HepG2 (cell line): ENCODE results near the gene BABAM1. TPM values are rescaled to one million over a fixed set of nuclear protein-coding genes. Genes with fewer than 3 reads are reported as not detected.

Experiments
- ATF1 ChIP-seq: IDR thresholded peaks from 2 replicates; pipeline ENCODE4 v1.6.1; 2016; ENCODE audit warnings: mild to moderate bottlenecking, control low read depth
- ATF3 ChIP-seq: sonication (generic); formaldehyde crosslinking; IDR thresholded peaks from 2 replicates; pipeline ENCODE4 v1.4.0; 2020; ENCODE audit warnings: missing genetic modification reagents
- CBX5 ChIP-seq: sonication (generic); formaldehyde crosslinking; IDR thresholded peaks from 2 replicates; pipeline ENCODE4 v1.4.0; 2020; ENCODE audit warnings: missing genetic modification reagents, borderline replicate concordance
- CENPBD1 ChIP-seq: sonication (generic); formaldehyde crosslinking; IDR thresholded peaks from 2 replicates; pipeline ENCODE4 v1.8.0; 2022; ENCODE audit warnings: missing genetic modification reagents, low read depth, mild to moderate bottlenecking, borderline replicate concordance
- E2F2 ChIP-seq: sonication (generic); formaldehyde crosslinking; IDR thresholded peaks from 2 replicates; pipeline ENCODE4 v1.4.0; 2020; ENCODE audit warnings: missing genetic modification reagents, borderline replicate concordance
- EHMT2 ChIP-seq: fragments of 200-600 bp; sonication (generic); IDR thresholded peaks from 2 replicates; pipeline ENCODE4 v1.7.0; 2017; ENCODE audit warnings: antibody characterized with exemption, low read depth, low read length, borderline replicate concordance
- GMEB1 ChIP-seq: sonication (generic); formaldehyde crosslinking; IDR thresholded peaks from 2 replicates; pipeline ENCODE4 v1.5.1; 2020; ENCODE audit warnings: missing genetic modification reagents, mild to moderate bottlenecking, borderline replicate concordance
- HCFC1 ChIP-seq: fragments of 150-350 bp; IDR thresholded peaks from 2 replicates; pipeline ENCODE4 v1.6.1; 2014; ENCODE audit warnings: low read depth, low read length
- HDAC2 ChIP-seq: sonication (generic); formaldehyde crosslinking; IDR thresholded peaks from 2 replicates; pipeline ENCODE4 v1.4.0; 2020; ENCODE audit warnings: missing genetic modification reagents
- MAZ ChIP-seq, 2 experiments: sonication (generic) in 1 of 2; formaldehyde crosslinking in 1 of 2; IDR thresholded peaks; 2 replicates each; pipeline versions ENCODE4 v1.5.0 to v1.6.1; 2012 to 2020; ENCODE audit warnings: low read depth in 2 of 2, mild to moderate bottlenecking in 2 of 2, borderline replicate concordance in 1 of 2, improper control_type of control experiment in 1 of 2, low read length in 1 of 2, missing genetic modification reagents in 1 of 2, moderate library complexity in 1 of 2
- MYPOP ChIP-seq: sonication (generic); formaldehyde crosslinking; IDR thresholded peaks from 2 replicates; pipeline ENCODE4 v1.8.1; 2023; ENCODE audit warnings: mild to moderate bottlenecking, moderate library complexity, missing genetic modification reagents
- NFRKB ChIP-seq: fragments of 450-650 bp; IDR thresholded peaks from 2 replicates; pipeline ENCODE4 v1.6.1; 2017
- PRDM4 ChIP-seq: sonication (generic); formaldehyde crosslinking; IDR thresholded peaks from 2 replicates; pipeline ENCODE4 v1.9.0; 2021; ENCODE audit warnings: missing genetic modification reagents, borderline replicate concordance
- SRSF9 ChIP-seq: fragments of 200-400 bp; formaldehyde crosslinking; IDR thresholded peaks from 2 replicates; pipeline ENCODE4 v1.6.1; 2018; ENCODE audit warnings: borderline replicate concordance, mild to moderate bottlenecking, low read depth, low read length; ENCODE audit not compliant: insufficient read depth, poor library complexity, severe bottlenecking
- TEAD3 ChIP-seq: optimal IDR thresholded peaks from 2 replicates; pipeline ENCODE3; 2016; ENCODE audit warnings: borderline replicate concordance
- ZFP36 ChIP-seq: fragments of 150-350 bp; IDR thresholded peaks from 2 replicates; pipeline ENCODE4 v1.6.1; 2018; ENCODE audit warnings: borderline replicate concordance, low read length, low read depth; ENCODE audit not compliant: partially characterized antibody
- ZMYM4 ChIP-seq: sonication (generic); formaldehyde crosslinking; IDR thresholded peaks from 2 replicates; pipeline ENCODE4 v1.8.1; 2023; ENCODE audit warnings: mild to moderate bottlenecking, missing genetic modification reagents
- ZNF335 ChIP-seq: sonication (generic); formaldehyde crosslinking; IDR thresholded peaks from 2 replicates; pipeline ENCODE4 v1.4.0; 2020; ENCODE audit warnings: missing genetic modification reagents
- ZNF33A ChIP-seq: sonication (generic); formaldehyde crosslinking; IDR thresholded peaks from 2 replicates; pipeline ENCODE4 v1.5.1; 2020; ENCODE audit warnings: missing genetic modification reagents, mild to moderate bottlenecking, moderate library complexity, borderline replicate concordance
- ZNF577 ChIP-seq: sonication (generic); formaldehyde crosslinking; IDR thresholded peaks from 2 replicates; pipeline ENCODE4 v1.4.0; 2020; ENCODE audit warnings: mild to moderate bottlenecking, low read depth, missing genetic modification reagents, borderline replicate concordance
- polyA plus RNA-seq, 8 experiments: library from polyadenylated mRNA; depleted of rRNA in 3 of 8; stranded (reverse) in 7 of 8; unstranded in 1 of 8; fragments of >200 nt; fragmentation: Illumina TruSeq in 4 of 8; extraction: Trizol in 4 of 8; gene quantifications; 2 replicates each; pipeline versions ENCODE4 v1.2.1 to v1.2.3, GENCODE V29; 2011 to 2016; ENCODE audit warnings: low read depth in 4 of 8, missing spikeins in 1 of 8, mixed read lengths in 1 of 8; ENCODE audit not compliant: insufficient read depth in 1 of 8
- total RNA-seq, 5 experiments: library from RNA; depleted of rRNA; stranded (reverse); fragments of >200 nt; fragmentation: Illumina TruSeq; extraction: Trizol; gene quantifications; 2 replicates each; pipeline ENCODE4 v1.2.3, GENCODE V29; 2016; ENCODE audit warnings: low read depth in 1 of 5

The BABAM1 gene
- total and polyA plus RNA-seq, 2 of the 13 experiments (the other 11 are each of a cell fraction or from before 2014, with no cell fraction given): 70.0 to 82.0 TPM

GRCh38 chr19:17226002-17226933 lies 41.0 kb upstream of the BABAM1 start, which contains the start of gene OCEL1 (continued):
- TF ChIP-seq E2F2 (CRISPR knock-in tag) (no peak), HCFC1 (no peak; the same call in 1 of the 2 replicates), ZMYM4 (CRISPR knock-in tag) (peak; percentile 53; the same call in 1 of the 2 replicates), MYPOP (CRISPR knock-in tag) (peak; percentile 66), GMEB1 (CRISPR knock-in tag) (peak; percentile 87), PRDM4 (CRISPR knock-in tag) (no peak), ZFP36 (no peak), ZNF33A (CRISPR knock-in tag) (0 out of 2 replicates have a peak, but pooled peaks have one; percentile 11), SRSF9 (no peak), NFRKB (no peak), ZNF335 (CRISPR knock-in tag) (0 out of 2 replicates have a peak, but pooled peaks have one; percentile 57), ZNF577 (CRISPR knock-in tag) (no peak), ATF1 (CRISPR knock-in tag) (peak; percentile 79), CENPBD1 (CRISPR knock-in tag) (no peak), TEAD3 (no peak), MAZ (IDR thresholded peaks at IDR 0.05; ENCODE audit: borderline replicate concordance, low read depth, low read length) (no peak), MAZ (CRISPR knock-in tag; IDR thresholded peaks at IDR 0.05; ENCODE audit: low read depth) (peak; percentile 89), HDAC2 (CRISPR knock-in tag) (peak; percentile 8; the same call in 1 of the 2 replicates), ATF3 (CRISPR knock-in tag) (0 out of 2 replicates have a peak, but pooled peaks have one; percentile 12), CBX5 (CRISPR knock-in tag) (no peak), EHMT2 (no peak)
